Measurements from ENCODE around the gene KRT9. TPM values are rescaled to one million over a fixed set of nuclear protein-coding genes. Genes with fewer than 3 reads are reported as not detected.

Gene KRT9
- total and polyA plus RNA-seq, 9 of the 15 experiments (the other 6 are each of a cell fraction or from before 2014, with no cell fraction given) = 0.03 TPM; not detected in 8

DNA sequence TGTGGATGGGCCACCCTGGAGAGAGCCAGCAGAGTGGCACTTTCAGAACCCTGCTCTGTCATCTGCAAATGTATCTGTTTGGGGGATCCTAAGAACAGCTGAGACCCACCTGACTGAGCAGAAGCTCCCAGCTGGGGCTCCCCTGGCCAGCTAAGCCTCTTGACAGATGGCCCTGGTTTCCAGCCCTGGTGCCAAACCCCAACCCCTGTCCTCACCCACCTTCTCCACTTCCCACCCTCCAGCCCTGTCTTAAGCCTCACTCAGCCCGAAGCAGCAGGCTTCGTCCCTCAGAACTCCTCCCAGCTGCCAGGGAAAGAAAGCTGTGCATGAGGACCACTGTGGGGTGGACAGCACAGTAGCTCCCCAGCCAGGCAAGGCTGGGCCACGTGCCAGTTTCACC is 3.5 kb upstream of the KRT9 start:
- WGBS (ENCODE audit: insufficient coverage, low coverage, missing lambda C conversion rate) = 0% methylated on average over 1 of the region's 3 CpGs
- Histone ChIP-seq H3K9me3 (replicated peaks; ENCODE audit: control insufficient read depth, insufficient read depth, low read depth, low read length) (no peaks in the 10 kb centered on the region), H3K9me1 (ENCODE audit: control insufficient read depth, insufficient read depth, low read length) (no peaks in the 10 kb centered on the region), H3K27me3 (ENCODE audit: control insufficient read depth in 2 of 2, insufficient read depth in 2 of 2, low read length in 2 of 2) (peaks cover 20 to 23% of the 10 kb centered on the region in 2 experiments), H3K79me2 (ENCODE audit: control insufficient read depth, insufficient read depth, low read length) (no peaks in the 10 kb centered on the region), H2AFZ (ENCODE audit: low read depth, low read length) (no peak overlapping the region), H3K4me3 (no peak overlapping the region), H3K9ac (ENCODE audit: insufficient read depth in 1 of 2, low read depth in 2 of 2, low read length in 2 of 2) (peak overlapping the region in 1 of 2 experiments; percentile 20; a peak in 1 of 4 replicates), H3K36me3 (ENCODE audit: control insufficient read depth, insufficient read depth, low read length) (no peaks in the 10 kb centered on the region), H4K20me1 (replicated peaks; ENCODE audit: control insufficient read depth, insufficient read depth, low read length) (no peaks in the 10 kb centered on the region), H3K4me1 (replicated peaks in 1 of 2; ENCODE audit: control insufficient read depth in 2 of 2, insufficient read depth in 2 of 2, low read length in 2 of 2) (peaks cover 2 to 14% of the 10 kb centered on the region in 2 experiments; a peak in 3 of 5 replicates), H3K27ac (ENCODE audit: extremely low read depth, low read depth, low read length) (no peak overlapping the region), H3K4me2 (ENCODE audit: insufficient read depth, low read length) (no peak overlapping the region)
- intact Hi-C loops (cut with micrococcal nuclease) = no loop called here
- DNase-seq (ENCODE audit: extremely low read depth in 1 of 4, low spot score in 3 of 4) = no peak
- BruUV-seq (replicated peaks) = no TSS peak
- CTCF ChIA-PET (ENCODE audit: low intra/inter-chr PET ratio) = no interaction called here
- ATAC-seq = no peak
- in situ Hi-C loops (cut with MboI) = no loop called here
- no peak for TF ChIP-seq ZNF766 (CRISPR knock-in tag; conservative IDR thresholded peaks at IDR 0.05)
- no peak for TF ChIP-seq L3MBTL2 (IDR thresholded peaks at IDR 0.05)
- TF ChIP-seq BCL6 (CRISPR knock-in tag; IDR thresholded peaks at IDR 0.05) = no peak
- TF ChIP-seq ZNF318 (IDR thresholded peaks at IDR 0.05; ENCODE audit: borderline replicate concordance in 1 of 2, low read depth in 1 of 2) = no peak
- no peak for TF ChIP-seq CHD1 (IDR thresholded peaks at IDR 0.05; ENCODE audit: low read length)
- no peak for TF ChIP-seq ZFP30 (CRISPR knock-in tag; IDR thresholded peaks at IDR 0.05; ENCODE audit: borderline replicate concordance)
- POLR2A ChIA-PET = interaction anchor here (0.7 kb wide), 1 partner anchor 9 kb away, joined by 3 read pairs; no protein-coding TSS in a partner anchor
- no peak for FAIRE-seq
